Epithelial cell of proximal tubule (primary cell): ENCODE results near the gene DUSP3. TPM values are rescaled to one million over a fixed set of nuclear protein-coding genes. Genes with fewer than 3 reads are reported as not detected.

Source experiments
- DNase-seq: peaks from one replicate; pipeline ENCODE4 v3.0.0-alpha.2; 2011; ENCODE audit warnings: low read depth
- H3K4me3 ChIP-seq: 2 replicates; pipeline ENCODE4 v1.5.1; 2011; ENCODE audit warnings: low read depth, mild to moderate bottlenecking, low read length
- total RNA-seq: library from RNA; depleted of rRNA; stranded (reverse); fragments of >200 nt; gene quantifications from 2 replicates; pipeline ENCODE4 v1.2.3, GENCODE V29; 2015
- TF ChIP-seq, protein P1 (sequence below): conservative IDR thresholded peaks from 2 replicates; pipeline ENCODE4 v1.5.1; 2012; ENCODE audit warnings: low read depth, mild to moderate bottlenecking, low read length

The DUSP3 gene
- total RNA-seq, 1 donor from 2014 or later = 46.3 TPM

DNA sequence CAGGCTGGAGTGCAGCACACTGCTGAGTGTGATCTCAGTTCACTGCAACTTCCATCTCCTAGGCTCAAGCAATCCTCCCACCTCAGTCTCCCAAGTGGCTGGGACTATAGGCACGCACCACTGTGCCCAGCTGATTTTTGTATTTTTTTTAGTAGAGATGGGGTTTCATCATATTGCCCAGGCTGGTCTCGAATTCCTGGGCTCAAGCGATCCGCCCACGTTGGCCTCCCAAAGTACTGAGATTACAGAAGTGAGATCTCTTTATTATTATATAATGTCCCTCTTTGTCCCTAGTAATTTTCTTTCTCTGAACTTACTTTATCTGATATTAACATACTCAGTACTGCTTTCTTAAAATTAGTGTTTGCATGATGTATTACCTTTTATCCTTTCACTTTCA, 9.8 kb upstream of the DUSP3 start:
- no peak for DNase-seq
- TF ChIP-seq, protein P1, sequence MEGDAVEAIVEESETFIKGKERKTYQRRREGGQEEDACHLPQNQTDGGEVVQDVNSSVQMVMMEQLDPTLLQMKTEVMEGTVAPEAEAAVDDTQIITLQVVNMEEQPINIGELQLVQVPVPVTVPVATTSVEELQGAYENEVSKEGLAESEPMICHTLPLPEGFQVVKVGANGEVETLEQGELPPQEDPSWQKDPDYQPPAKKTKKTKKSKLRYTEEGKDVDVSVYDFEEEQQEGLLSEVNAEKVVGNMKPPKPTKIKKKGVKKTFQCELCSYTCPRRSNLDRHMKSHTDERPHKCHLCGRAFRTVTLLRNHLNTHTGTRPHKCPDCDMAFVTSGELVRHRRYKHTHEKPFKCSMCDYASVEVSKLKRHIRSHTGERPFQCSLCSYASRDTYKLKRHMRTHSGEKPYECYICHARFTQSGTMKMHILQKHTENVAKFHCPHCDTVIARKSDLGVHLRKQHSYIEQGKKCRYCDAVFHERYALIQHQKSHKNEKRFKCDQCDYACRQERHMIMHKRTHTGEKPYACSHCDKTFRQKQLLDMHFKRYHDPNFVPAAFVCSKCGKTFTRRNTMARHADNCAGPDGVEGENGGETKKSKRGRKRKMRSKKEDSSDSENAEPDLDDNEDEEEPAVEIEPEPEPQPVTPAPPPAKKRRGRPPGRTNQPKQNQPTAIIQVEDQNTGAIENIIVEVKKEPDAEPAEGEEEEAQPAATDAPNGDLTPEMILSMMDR = no peak
- no peak overlapping the region for H3K4me3 ChIP-seq

GRCh38 chr17:43787728-43788127, 9.0 kb upstream of the DUSP3 start:
- no peak for DNase-seq
- no peak overlapping the region for H3K4me3 ChIP-seq
- TF ChIP-seq, protein P1 = no peak

- H3K4me3 ChIP-seq = no peak overlapping the region
- DNase-seq = no peak
- TF ChIP-seq, protein P1 = no peak
Measured at GRCh38 chr17:43784628-43785101, 5.9 kb upstream of the DUSP3 start.

GRCh38 chr17:43784068-43784467, 5.3 kb upstream of the DUSP3 start:
- no peak for DNase-seq
- TF ChIP-seq, protein P1 = no peak
- no peak overlapping the region for H3K4me3 ChIP-seq

GRCh38 chr17:43782913-43783680, 4.3 kb upstream of the DUSP3 start:
- H3K4me3 ChIP-seq = no peak overlapping the region
- TF ChIP-seq, protein P1 = no peak
- no peak for DNase-seq

DNA sequence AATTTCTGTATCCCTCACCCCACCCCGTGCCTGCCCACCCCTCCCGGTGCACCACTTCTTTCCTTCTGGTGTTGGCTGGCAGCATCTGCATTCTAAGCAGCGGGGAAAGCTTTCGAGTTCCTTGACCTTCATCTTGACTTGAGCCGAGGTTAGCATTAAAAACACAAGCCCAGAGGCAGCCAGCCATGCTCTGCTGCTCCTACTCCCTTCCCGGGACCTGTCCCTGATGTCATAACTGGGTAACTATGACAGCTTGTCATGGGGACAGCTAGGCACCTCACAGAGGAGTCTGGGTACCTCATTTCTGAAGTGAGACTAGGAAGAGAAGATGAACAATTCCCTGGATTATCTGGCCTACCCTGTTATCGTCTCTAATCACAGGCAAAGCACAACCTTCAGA, 1.4 kb upstream of the DUSP3 start, which contains the start of gene CFAP97D1:
CFAP97D1 (plus strand) TSS at position 301 of the 400 bp plus-strand sequence; CDS start at position 329, 28 bp downstream.
- no peak for DNase-seq
- TF ChIP-seq, protein P1 = no peak
- peak within 1 kb of the TSS; percentile 92 for H3K4me3 ChIP-seq
